DMS 273 (cell line): ENCODE measurements around the gene CFP.
"Not testable (repeated sequence)": the region's sequence is repeated elsewhere in the genome, so short reads cannot be mapped to it uniquely, and the experiment has no call there.

Experiments
- DNase-seq: peaks from one replicate; lab custom pipeline; 2025; ENCODE audit not compliant: unreplicated experiment; lab: John Stamatoyannopoulos, UW

CFP gene

DNA sequence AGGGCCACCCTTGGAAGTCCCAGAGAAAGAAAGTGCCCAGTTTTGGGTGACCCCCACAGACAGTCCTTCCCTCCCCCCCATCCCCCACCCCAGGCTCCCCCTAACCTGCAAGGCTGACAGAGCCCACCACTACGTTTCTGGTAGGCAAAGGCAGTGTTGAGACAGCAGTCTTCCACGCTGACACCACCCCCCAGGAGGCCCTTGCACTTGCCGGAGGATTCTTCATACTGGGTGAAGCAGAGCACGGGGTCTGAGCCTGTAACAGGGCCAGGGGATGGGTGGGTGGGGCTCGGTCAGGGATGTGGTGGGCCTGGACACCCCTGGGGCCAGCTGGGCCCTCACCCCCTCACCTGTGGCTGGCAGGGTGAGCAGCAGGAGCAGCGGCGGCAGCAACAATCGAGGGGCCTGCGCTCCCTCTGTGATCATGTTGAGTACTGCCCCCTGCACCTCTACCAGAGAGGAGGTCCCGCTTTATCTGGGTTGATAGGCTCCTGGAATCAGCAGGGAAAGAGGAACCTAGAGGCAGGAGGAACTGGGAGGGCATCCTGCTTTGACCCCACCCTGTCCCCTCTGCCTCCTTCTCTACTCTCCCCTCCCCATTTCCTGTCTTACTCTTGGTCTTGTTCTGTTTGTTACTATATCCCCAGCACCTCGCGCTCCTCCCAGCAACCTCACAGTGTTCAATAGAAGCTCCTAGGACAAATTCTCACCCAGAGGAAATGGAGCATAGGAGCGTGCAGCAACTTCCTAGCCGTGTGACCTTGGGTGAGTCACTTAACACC is at the start of gene CFP:
Gene CFP, minus strand, starts transcription at position 512 of the 782 bp plus-strand sequence. Its CDS starts 86 bp downstream, at position 426.
- no peak for DNase-seq

DNA sequence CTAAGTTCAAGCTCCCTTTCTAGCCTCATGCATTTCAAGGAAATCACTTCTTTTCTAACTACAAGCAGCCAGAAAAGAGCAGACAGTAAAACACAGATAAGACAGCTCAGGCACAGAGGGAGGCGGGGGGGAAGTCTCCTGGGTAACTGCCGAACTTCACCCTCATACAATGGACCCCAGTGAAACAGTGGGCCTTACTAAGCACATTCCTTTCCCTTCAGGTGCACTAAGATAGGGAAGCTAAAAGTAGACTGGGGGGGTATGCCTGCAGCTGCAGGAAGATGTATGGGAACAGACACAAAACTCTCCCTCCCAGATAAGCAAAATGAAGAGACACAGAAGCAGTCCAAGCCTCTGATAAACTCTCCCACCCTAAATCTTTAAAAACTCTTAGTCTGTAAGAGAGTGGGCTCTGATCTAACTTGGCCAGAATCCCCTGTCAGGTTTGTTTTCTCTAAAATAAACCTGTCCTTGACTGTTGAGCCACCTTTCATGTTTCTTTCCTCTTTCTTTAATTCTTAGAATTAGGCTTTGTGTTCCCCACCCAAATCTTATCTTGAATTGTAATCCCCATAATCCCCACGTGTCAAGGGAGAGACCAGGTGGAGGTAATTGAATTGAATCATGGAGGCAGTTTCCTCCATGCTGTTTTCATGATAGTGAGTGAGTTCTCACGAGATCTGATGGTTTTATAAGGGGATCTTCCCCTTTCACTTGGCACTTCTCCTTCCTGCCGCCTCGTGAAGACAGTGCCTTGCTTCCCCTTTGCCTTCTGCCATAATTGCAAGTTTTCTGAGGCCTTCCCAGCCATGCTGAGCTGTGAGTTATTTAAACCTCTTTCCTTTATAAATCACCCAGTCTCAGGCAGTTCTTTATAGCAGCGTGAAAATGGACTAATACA is 46.5 kb upstream of the CFP start:
- not testable (repeated sequence) for DNase-seq

DNA sequence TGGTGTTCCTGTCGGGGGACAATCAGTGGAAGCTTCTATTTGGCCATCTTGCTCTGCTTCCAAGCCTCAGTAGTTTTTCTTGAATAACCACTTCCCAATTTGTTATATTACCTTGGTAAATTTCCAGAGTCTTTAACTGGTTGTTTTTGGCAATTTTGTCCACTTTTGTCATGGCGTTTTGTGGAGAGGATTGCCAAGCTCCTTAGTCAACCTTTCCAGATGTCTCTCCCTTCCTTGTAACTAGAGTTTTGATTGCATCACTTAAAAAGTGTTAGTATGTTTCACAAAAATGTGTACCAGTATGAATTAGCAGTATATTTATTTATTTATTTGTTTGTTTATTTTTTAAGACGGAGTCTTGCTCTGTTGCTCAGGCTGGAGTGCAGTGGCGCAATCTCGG is 45.0 kb upstream of the CFP start:
- DNase-seq = no peak

DNA sequence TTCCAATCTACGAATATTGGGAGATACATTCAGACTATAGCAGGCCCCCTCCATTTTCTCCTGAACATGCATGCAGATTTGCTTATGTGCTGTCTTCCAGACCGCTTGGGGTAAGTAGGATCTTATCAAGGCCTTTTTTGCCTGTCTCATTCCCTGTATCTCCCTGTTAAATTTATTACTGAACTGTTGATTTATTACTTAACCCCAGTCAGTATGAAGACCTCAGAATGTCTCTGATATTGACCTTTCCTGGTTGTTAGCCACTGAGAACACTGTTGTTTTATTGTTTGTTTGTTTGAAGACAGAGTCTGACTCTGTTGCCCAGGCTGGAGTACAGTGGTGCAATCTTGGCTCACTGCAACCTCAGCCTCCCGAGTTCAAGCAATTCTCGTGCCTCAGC is 36.1 kb upstream of the CFP start:
- not testable (repeated sequence) for DNase-seq

DNA sequence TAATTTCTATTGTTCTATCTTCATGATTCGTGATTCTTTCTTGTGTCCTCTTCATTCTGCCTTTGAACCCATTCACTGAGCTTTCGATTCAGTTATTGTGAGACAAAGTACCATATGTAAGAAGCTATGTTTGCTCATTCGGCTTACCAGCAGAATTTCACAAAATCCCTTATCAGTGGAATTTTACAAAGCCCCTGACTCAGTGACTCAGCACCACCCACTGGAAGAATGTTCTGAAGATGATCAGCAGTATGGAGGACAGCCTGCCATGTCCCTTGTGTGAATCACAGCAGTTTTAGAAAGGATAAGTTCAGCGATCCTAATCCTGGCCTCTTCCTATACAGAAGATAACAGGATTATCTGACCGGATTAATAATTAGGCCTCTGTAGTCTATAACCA is 35.0 kb upstream of the CFP start:
- no peak for DNase-seq

DNA sequence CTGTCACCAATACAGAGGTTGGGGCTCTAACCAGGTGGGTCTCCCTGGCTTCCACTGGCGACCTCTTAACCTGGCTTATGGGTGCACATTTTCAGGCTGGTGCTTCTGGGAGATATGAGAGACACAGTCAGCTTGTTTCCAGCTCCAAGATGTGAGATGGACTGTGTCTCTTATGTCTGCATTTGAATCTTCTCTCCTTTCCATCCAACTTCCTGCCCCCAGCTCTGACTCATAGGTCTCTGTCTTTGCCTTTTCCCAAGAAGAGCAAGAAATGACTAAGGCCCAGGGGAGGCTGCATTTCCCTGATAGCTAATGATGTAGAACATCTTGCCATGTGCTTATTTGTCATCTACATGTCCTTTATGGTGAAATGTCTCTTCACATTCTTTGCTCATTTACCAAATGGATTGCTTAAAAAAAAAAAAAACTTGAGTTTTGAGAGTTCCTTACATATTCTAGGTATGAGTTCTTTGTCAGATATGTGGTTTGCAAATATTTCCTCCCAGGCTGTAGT is 32.5 kb upstream of the CFP start:
- no peak for DNase-seq

DNA sequence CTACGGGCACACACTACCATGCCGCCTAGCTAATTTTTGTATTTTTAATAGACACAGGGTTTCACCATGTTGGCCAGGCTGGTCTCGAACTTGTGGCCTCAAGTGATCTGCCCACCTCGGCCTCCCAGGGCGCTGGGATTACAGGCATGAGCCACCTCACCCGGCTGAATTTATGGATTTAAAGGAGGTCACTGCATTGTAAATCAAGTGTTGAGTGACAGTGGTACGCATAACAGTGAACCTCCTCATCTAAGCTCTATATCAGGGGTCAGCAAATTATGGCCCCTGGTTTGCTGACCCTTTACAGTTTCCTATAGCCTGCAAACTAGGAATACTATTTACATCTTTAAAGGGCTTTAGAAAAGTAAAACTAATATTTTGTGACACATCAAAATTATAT is 31.8 kb upstream of the CFP start:
- no peak for DNase-seq

DNA sequence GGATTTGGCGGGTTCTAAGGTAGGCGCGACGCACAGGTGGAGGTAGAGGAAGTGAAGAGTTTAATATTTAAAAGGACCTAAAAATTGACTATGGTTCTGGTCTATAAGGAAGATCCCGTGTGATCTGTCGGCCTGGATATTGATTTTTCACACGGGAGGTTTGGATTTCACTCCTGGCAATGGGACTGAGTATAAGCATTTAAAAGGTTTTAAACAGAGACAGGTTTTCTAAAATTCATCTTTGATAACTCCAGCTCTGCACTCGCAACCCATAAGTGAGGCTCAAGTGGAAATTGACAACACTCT is 29.6 kb upstream of the CFP start:
- DNase-seq = no peak

DNA sequence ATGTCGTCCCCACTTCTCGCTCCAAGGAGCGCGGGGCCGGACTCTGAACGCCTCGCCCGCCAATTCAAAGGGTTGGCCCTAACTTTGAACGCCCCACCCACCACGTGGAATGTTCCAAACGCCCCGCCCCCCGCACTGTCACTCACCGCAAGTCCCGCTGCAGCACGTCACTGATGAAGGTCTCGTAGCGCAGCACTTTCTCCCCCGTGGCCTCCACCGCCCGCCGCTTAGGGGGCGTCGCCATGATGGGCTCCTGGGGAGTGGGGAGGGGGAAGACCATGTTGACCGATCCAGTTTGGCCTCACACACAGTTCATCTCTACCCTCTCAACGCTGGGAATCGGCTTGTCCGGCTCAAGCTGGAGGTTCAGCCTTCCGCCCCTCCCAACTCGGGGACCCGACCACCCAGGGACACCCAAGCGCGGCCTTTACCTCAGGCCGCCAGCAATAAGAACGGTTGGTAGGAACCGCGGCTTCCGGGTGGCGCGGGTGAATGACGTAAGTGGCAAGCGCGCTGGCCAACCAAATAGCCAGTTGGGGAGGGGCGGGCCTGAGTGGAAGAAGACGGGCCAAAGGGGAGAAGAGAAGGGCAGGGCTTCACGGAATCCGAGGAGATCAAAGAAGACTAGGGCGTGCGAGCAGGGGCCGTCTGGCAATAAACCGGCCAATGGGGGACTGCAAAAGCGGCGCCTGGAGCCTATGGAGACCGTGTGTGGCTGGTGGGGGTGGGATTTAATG is 29.1 kb upstream of the CFP start, which contains the start of gene UXT:
Gene UXT, minus strand, starts transcription at position 497 of the 737 bp plus-strand sequence. Its CDS starts 253 bp downstream, at position 244.
- DNase-seq = peak; percentile 97

DNA sequence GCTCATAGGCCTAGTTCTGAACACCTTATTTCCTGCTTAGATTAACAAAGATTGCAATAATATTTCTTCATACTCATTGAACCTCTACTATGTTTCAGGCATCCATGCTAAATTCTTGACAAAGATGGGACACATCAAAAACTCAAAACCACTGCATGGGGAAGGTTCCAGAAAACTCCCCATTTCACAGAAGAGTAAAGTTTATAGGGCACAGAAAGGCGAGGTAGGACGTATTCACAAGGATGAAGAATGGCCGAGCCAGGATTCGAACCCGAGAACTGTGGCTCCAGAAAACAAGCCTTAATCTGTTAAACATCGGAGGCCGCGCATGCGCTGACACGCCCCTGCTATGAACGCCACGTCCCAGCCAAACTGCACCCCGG is 28.6 kb upstream of the CFP start:
- DNase-seq = no peak

DNA sequence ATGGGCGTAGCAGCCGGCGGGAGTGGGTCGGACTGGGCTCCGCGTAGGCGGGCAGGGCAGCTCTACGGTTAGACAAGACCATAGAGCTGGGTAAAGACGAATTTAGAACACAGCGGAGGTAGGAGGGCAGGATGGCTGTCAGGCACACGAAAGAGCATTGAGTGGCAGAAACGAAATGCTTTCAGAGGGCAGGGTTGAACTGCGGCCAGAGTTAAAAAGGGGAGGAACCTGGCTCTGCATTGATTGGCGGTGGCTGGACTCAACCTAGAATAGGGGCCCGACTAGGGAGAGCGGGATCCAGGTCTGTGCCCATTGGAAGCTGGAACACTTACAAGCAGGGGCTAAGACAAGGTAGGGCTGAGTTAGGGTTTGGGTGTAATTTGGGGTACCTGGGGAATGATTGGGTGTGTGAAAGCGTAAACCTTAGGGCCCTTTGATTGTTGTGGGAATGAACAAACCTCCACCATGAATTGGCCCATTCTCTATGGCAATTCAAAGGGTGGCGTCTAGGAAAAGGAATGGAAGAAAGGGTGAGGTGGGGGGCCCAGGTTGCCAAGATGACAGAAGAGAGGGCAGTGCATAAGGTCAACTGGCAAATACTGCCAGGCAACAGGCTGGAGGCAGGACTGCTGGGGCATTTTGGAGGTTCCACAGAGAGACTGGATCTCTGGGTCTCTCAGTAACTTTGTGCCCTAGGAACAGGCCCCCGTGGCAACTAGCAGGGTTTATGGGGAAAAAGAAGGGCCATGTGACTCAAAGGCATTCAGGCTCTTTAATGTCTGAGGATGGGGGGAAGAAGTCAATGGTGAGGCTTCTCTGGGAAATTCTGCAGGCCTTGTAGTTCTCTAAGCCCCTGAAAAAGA is 21.5 kb upstream of the CFP start:
- DNase-seq = no peak

DNA sequence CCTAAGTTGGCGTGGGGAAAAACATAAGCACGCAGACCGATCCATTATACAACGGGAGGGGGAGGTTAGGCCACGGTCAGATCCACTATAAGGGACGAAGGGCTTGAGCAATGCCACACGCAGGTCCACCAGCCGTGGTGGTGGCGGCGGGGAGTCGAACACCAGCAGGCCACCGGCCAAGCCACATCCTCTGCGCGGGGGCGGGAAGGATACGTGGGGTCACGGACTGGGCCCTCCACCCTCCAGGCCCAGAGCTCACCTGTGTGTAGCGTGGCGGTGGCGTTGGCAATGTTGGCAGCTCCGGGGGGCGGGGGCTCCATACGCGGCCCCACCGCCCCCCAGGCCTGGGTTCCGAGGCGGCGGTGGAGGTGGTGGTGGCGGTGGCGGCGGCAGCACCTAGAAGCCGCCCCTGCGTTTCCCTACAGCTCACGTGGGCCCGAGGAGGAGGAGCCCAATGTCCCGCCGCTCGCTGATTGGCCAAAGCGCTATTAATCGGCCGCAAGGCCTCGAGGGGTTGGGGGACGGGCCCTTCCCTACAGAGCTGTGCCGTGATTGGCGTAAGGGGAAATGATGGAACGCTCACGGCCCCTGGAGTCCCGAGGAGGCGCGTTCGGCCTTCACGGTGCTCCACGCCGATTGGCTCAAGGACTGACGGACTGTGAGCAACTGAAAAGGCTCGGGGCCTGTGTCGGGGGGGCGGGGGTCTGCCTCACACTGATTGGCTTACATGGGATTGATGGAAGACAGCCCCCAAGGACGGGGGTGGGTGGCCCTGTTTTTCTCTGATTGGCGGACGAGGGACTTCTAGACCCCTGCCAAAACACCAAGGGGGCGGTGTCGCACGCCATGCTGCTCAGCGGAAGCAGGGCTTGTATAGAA is 20.7 kb upstream of the CFP start, which contains the start of gene ELK1:
Gene ELK1, minus strand, starts transcription at position 400 of the 879 bp plus-strand sequence. CDS start 9,122 bp downstream, outside the sequence.
- peak; percentile 98 for DNase-seq

DNA sequence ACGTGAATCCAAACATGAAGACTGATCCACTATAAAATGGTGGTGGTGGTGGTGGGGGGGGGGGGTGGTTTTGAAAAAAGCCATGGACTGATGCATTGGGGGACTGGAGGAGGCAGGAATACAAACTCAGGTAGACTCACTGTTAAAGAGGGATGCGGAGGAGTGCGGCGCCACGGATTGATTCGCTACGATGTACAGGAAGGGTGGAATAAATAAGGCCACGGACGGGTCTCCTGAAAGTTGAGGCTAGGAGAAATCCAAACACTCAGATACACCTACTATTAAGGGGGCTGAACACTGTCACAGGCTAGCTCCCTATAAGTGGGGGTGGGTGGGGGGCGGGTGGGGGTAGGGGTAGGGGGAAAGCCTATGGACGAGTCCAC is 20.0 kb upstream of the CFP start:
- DNase-seq = no peak

DNA sequence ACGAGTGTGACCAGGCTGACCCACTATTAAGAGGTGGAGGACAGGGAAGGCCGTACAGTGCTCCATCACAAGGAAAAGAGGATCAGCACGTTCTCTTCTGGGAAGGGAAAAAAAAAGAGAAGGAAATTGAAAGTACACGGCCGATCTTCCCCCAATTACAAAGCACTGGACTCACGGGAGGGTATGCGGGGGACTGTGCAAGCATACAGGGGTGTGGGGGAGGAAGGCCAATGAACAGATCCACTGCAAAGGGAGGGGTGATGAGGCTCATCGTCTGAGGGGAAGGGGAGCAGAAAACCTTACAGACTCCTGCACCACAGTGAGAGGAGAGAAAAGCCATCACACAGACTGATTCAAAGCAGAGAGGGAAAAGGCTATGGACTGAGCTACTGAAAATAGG is 19.5 kb upstream of the CFP start:
- DNase-seq = no peak

DNA sequence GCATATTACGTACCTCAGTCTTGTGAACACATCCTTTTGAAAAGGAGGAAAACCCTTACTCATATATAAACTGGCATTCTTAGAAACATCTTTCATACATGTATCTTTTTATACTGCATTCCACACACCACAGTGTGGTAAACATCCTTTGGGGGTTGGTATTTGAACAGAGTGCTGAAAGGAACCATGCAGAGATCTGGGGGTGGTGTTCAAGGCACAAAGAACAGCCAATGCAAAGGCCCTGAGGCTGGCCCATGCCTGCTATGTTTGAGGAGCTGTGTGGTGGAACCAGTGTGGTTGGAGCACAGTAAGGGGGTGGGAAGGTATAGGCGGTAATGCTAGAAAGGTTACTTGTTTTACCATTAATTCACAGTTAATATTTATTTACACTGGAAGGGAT is 18.6 kb upstream of the CFP start:
- no peak for DNase-seq

DNA sequence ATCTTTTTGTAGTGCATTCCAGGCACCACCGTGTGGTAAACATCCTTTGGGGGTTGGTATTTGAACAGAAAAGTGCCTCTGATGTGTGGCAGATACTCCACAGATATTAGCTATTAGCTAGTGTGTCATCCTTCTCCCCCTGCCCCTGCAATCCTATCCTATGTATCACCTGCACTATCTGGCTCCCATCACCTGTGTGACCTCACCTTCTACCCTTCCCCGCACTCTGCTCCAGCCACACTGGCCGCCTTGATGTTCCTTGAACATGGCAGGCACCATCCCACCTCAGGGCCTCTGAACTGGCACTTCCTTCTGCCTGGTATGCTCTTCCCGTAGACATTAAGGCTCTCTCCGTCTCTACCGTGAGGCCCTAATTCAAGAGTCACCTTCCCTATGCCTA is 16.9 kb upstream of the CFP start:
- no peak for DNase-seq

DNA sequence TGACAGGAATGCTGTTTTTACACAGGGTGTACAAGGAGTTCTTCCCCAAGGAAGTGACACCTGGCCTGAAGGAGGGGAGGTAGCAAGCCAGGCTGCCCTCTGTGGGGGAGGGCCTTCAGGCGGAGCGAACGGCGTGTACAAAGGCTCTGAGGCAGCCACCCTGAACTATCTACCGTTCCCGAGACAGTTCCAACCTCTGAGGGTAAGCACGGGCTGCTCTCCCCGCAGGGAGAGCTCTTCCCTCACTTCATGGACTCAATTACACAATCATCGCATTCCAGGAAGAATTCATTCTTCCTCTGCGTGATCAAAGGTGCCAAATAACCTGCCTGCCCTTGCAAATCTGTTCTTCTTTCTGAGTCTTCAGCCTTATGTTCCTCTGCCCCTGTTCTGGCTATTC is 15.8 kb upstream of the CFP start:
- no peak for DNase-seq

DNA sequence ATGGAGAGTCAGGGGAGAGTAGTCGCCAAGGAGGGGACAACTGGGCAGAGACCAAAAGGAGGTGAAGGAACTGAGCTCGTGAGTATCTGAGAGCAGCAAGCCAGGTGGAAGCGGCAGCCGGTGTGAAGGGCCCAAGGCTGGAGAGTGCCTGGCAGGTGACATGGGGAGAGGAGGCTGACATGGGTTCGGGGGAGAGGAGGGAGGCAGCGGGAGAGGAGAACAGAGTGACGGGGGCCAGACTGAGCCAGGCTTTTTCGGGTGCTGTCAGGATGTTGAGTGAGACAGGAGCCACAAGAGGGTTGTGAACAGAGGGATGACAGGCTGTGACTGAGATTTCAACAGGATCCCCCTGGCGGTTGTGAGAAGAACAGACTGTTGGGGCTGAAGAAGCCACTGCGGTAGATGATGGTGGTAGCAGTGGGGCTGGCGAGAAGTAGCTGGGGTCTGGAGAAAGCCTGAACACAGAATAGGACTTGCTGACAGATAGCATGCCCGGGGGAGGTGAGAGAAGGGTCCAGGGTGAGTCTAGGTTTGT is 14.9 kb upstream of the CFP start:
- DNase-seq = peak; percentile 46

DNA sequence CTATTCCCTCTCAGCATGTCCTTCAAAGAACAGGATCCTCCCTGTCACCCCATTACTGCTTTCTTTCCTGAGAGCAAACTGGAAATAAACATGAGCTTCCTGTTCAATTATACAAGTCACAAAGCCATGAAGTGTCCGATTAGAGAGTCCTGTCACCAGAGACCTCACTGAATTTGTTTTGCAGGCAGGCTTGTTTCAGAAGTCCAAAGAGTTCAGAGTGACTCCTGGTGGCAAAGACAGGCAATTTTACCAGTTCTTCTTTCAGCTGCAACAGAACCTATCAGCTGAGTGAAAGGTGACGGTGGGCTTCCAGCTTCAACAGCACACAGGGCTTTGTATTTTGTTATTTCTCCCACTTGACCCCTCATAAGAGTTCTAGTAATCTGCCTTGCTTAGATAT is 14.2 kb upstream of the CFP start:
- peak; percentile 37 for DNase-seq
